SK-N-SH (cell line): ENCODE data around the gene ARL5C. TPM values are rescaled to one million over a fixed set of nuclear protein-coding genes. Genes with fewer than 3 reads are reported as not detected.

Experiments used
- CTCF ChIA-PET: fragments of 300-600, 350-600 bp; formaldehyde crosslinking; extraction: SDS; loops from one replicate; lab custom pipeline; 2021; lab: Yijun Ruan, JAX
- POLR2A ChIA-PET: fragments of 350-600 bp; sonication (Branson Sonifier 250); formaldehyde crosslinking; extraction: SDS; loops from one replicate; lab custom pipeline; 2020; ENCODE audit warnings: antibody characterized with exemption, inconsistent platforms; lab: Yijun Ruan, JAX
- DNase-seq: peaks from one replicate; pipeline ENCODE4 v3.0.0; 2012
- H2AFZ ChIP-seq: fragments of 200-600 bp; sonication (generic); 2 replicates; pipeline ENCODE4 v1.8.1; 2016; ENCODE audit warnings: antibody characterized with exemption, mild to moderate bottlenecking, low read depth
- H3F3A ChIP-seq: fragments of 200-600 bp; sonication (generic); replicated peaks from 2 replicates; pipeline ENCODE3; 2016; ENCODE audit warnings: antibody characterized with exemption, mild to moderate bottlenecking; ENCODE audit not compliant: insufficient read depth
- H3K27ac ChIP-seq, 2 experiments: fragments of 200-500 bp in 1 of 2; fragments of 200-600 bp in 1 of 2; sonication (Bioruptor generic) in 1 of 2; sonication (generic), shearing (Covaris generic) in 1 of 2; 2 replicates each; pipeline versions ENCODE4 v1.5.1 to v1.6.1; 2014 to 2016; ENCODE audit warnings: low read depth in 2 of 2, inconsistent platforms in 1 of 2, low read length in 1 of 2, mild to moderate bottlenecking in 1 of 2, mixed read lengths in 1 of 2
- H3K27me3 ChIP-seq: fragments of 200-600 bp; sonication (generic), shearing (Covaris generic); 2 replicates; pipeline ENCODE4 v1.6.1; 2016; ENCODE audit warnings: mixed run types; ENCODE audit not compliant: insufficient read depth
- H3K36me3 ChIP-seq, 2 experiments: fragments of 200-500 bp in 1 of 2; fragments of 200-600 bp in 1 of 2; sonication (Bioruptor generic) in 1 of 2; sonication (generic) in 1 of 2; replicated peaks in 1 of 2; 2 replicates each; pipeline versions ENCODE3 to v1.5.1; 2014 to 2016; ENCODE audit warnings: low read length in 1 of 2, mild to moderate bottlenecking in 1 of 2; ENCODE audit not compliant: insufficient read depth in 2 of 2, control insufficient read depth in 1 of 2
- H3K4me1 ChIP-seq, 2 experiments: fragments of 200-500 bp in 1 of 2; fragments of 200-600 bp in 1 of 2; sonication (Bioruptor generic) in 1 of 2; sonication (generic), shearing (Covaris generic) in 1 of 2; 2 replicates each; pipeline versions ENCODE4 v1.5.1 to v1.6.1; 2014 to 2016; ENCODE audit warnings: low read depth in 1 of 2, low read length in 1 of 2, mixed run types in 1 of 2; ENCODE audit not compliant: insufficient read depth in 2 of 2, control insufficient read depth in 1 of 2
- H3K4me2 ChIP-seq: fragments of 200-600 bp; sonication (generic), shearing (Covaris generic); 2 replicates; pipeline ENCODE4 v1.6.1; 2017; ENCODE audit warnings: mixed run types
- H3K4me3 ChIP-seq, 2 experiments: fragments of 200-500 bp in 1 of 2; fragments of 200-600 bp in 1 of 2; sonication (Bioruptor generic) in 1 of 2; sonication (generic), shearing (Covaris generic) in 1 of 2; 2 replicates each; pipeline versions ENCODE4 v1.5.1 to v1.8.1; 2014 to 2016; ENCODE audit warnings: low read depth in 2 of 2, inconsistent platforms in 1 of 2, low read length in 1 of 2, mild to moderate bottlenecking in 1 of 2, mixed read lengths in 1 of 2, moderate library complexity in 1 of 2
- H3K79me2 ChIP-seq: fragments of 200-600 bp; sonication (generic); 2 replicates; pipeline ENCODE4 v1.8.1; 2017; ENCODE audit warnings: mild to moderate bottlenecking; ENCODE audit not compliant: insufficient read depth
- H3K9ac ChIP-seq: fragments of 200-600 bp; sonication (generic); 2 replicates; pipeline ENCODE4 v1.6.1; 2017; ENCODE audit warnings: mixed run types
- H3K9me2 ChIP-seq: fragments of 200-600 bp; sonication (generic); 2 replicates; pipeline ENCODE4 v1.6.1; 2017; ENCODE audit warnings: mixed run types
- H3K9me3 ChIP-seq: fragments of 200-600 bp; sonication (generic); 2 replicates; pipeline ENCODE4 v1.6.1; 2017; ENCODE audit warnings: mixed run types, mild to moderate bottlenecking, moderate library complexity
- H4K20me1 ChIP-seq: fragments of 200-600 bp; sonication (generic); 2 replicates; pipeline ENCODE4 v1.6.1; 2017; ENCODE audit warnings: mild to moderate bottlenecking, mixed run types; ENCODE audit not compliant: insufficient read depth
- EP300 ChIP-seq, 2 experiments: IDR thresholded peaks; 2 replicates each; pipeline versions ENCODE4 v1.4.0 to v1.6.1; 2012; ENCODE audit warnings: borderline replicate concordance in 1 of 2, low read depth in 1 of 2, low read length in 1 of 2
- FOSL2 ChIP-seq: IDR thresholded peaks from 2 replicates; pipeline ENCODE4 v1.4.0; 2012; ENCODE audit warnings: low read depth, mild to moderate bottlenecking, moderate library complexity, borderline replicate concordance
- NFIC ChIP-seq: IDR thresholded peaks from 2 replicates; pipeline ENCODE4 v1.4.0; 2012; ENCODE audit warnings: borderline replicate concordance
- RAD21 ChIP-seq: IDR thresholded peaks from 2 replicates; pipeline ENCODE4 v1.6.1; 2012; ENCODE audit warnings: mild to moderate bottlenecking, low read length
- RXRA ChIP-seq: IDR thresholded peaks from 2 replicates; pipeline ENCODE4 v1.4.0; 2012; ENCODE audit warnings: low read depth, mild to moderate bottlenecking, borderline replicate concordance
- SIN3A ChIP-seq: IDR thresholded peaks from 2 replicates; pipeline ENCODE4 v1.6.1; 2012; ENCODE audit warnings: low read depth, mild to moderate bottlenecking, low read length, moderate library complexity, borderline replicate concordance
- TEAD4 ChIP-seq: IDR thresholded peaks from 2 replicates; pipeline ENCODE4 v1.4.0; 2012; ENCODE audit warnings: mild to moderate bottlenecking, borderline replicate concordance; ENCODE audit not compliant: insufficient read depth
- YY1 ChIP-seq: IDR thresholded peaks from 2 replicates; pipeline ENCODE4 v1.4.0; 2012; ENCODE audit warnings: low read depth, mild to moderate bottlenecking
- WGBS: methylation state at CpG from one replicate; pipeline ENCODE4 v1.1.6; 2017; ENCODE audit warnings: low lambda C conversion rate; 5-methylcytosine and 5-hydroxymethylcytosine counted together
- polyA plus RNA-seq, 3 experiments: library from polyadenylated mRNA; depleted of rRNA; stranded (reverse); fragments of >200 nt; gene quantifications; 2 replicates each; pipeline ENCODE4 v1.2.3, GENCODE V29; 2012

The ARL5C gene
- polyA plus RNA-seq, 1 of the 3 experiments (the other 2 are of a cell fraction): not detected

DNA sequence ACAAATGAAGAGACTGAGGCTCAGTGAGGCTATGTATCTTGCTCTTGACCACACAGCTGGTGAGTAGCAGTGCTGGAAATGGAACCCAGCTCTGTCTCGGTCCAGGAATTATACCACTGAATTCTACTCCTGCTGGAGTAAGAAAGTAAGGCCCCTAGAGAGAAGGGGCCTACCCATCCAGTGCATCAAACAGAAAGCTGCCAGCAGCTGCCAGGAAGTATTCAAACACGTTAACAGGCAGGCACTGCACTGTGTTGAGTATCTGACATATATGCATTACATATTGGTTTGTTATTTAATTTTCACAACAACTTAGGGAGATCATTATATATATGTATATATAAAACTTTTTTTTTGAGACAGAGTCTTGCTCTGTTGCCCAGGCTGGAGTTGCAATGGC, 4.0 kb downstream of the ARL5C start:
- H3K9me2 ChIP-seq: no peaks in the 10 kb centered on the region
- peaks cover 0 to 3% of the 10 kb centered on the region in 2 experiments; a peak in 2 of 4 replicates for H3K4me1 ChIP-seq
- DNase-seq: no peak
- no peak overlapping the region for H3K4me2 ChIP-seq
- no peak for TF ChIP-seq NFIC
- TF ChIP-seq RAD21: no peak
- no peak for TF ChIP-seq SIN3A
- TF ChIP-seq, all 33 proteins: peak for 0
- Histone ChIP-seq H4K20me1 (no peaks in the 10 kb centered on the region), H3K27me3 (no peaks in the 10 kb centered on the region), H3F3A (peaks cover 5% of the 10 kb centered on the region), H2AFZ (no peak overlapping the region), H3K36me3 (no peaks in the 10 kb centered on the region), H3K79me2 (no peaks in the 10 kb centered on the region), H3K9me3 (no peaks in the 10 kb centered on the region), H3K27ac (no peak overlapping the region), H3K4me3 (no peak overlapping the region), H3K9ac (no peak overlapping the region)
- POLR2A ChIA-PET: no interaction called here
- 74% methylated on average over 2 of the region's 2 CpGs for WGBS
- CTCF ChIA-PET: interaction anchor here (0.6 to 1.8 kb wide), 2 partner anchors 13 to 545 kb away, joined by 3 to 7 read pairs; no protein-coding TSS in a partner anchor

DNA sequence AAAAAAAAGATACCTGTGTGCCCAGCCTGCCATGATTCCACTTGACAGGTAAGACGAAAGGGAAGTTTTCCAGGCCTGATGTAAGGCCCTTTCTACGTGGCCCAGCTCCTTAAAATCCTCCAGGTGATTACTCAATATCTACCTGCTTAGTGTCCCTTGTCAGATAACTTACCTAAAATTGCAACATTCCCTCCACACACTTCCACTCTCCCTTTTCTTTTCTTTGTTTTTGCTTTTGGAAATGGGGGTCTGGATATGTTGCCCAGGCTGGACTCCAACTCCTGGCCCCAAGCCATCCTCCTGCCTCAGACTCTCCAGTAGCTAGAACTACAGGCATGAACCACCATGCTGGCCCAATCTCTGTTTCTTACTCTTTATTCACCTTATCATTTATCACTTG, 7.3 kb downstream of the ARL5C start:
- Histone ChIP-seq H3K27ac (no peak overlapping the region), H3F3A (peaks cover 5% of the 10 kb centered on the region), H3K4me2 (no peak overlapping the region), H3K27me3 (no peaks in the 10 kb centered on the region), H3K9me2 (no peaks in the 10 kb centered on the region), H2AFZ (no peak overlapping the region), H3K4me3 (no peak overlapping the region), H3K4me1 (peaks cover 0 to 2% of the 10 kb centered on the region in 2 experiments; a peak in 1 of 4 replicates), H3K9me3 (no peaks in the 10 kb centered on the region), H3K36me3 (no peaks in the 10 kb centered on the region), H3K9ac (no peak overlapping the region), H4K20me1 (no peaks in the 10 kb centered on the region), H3K79me2 (no peaks in the 10 kb centered on the region)
- no peak for DNase-seq
- ChIA-PET CTCF (interaction anchor here (1.1 to 2.4 kb wide), 4 partner anchors 16 to 175 kb away, joined by 3 to 12 read pairs (median 4); no protein-coding TSS in a partner anchor), POLR2A (no interaction called here)
- TF ChIP-seq TEAD4 (no peak), RXRA (no peak)
- 82% methylated on average over 2 of the region's 2 CpGs for WGBS

DNA sequence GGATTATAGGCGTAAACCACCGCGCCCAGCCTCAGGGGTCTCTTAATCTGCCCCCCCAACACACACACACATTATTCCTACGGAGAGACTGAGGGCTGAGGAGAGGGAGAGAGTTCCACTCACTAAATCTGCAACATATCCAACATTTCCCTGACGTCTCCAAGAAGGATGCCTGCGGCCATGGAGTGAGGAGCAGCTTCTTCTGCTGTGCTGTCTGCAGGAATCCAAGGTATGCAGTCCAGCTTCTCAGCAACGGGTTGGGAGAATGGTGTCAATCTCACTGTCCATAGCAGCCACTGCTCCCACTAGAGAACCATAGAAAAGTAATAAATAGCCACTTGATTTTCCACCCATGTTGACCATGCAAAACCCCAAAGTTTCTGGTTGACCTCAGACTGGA, 9.5 kb downstream of the ARL5C start:
- ChIA-PET CTCF (interaction anchor here (1.2 to 6.2 kb wide), 2 partner anchors 10 to 19 kb away, joined by 3 to 71 read pairs; partner anchors contain the start of gene ARL5C), POLR2A (no interaction called here)
- H3K9me3 ChIP-seq: no peaks in the 10 kb centered on the region
- no peak overlapping the region for H3K9ac ChIP-seq
- H3K36me3 ChIP-seq: no peaks in the 10 kb centered on the region
- no peaks in the 10 kb centered on the region for H3K9me2 ChIP-seq
- H3K4me3 ChIP-seq: no peak overlapping the region
- H3K79me2 ChIP-seq: no peaks in the 10 kb centered on the region
- H3K4me1 ChIP-seq: peaks cover 0 to 17% of the 10 kb centered on the region in 2 experiments; a peak in 1 of 4 replicates
- no peak overlapping the region for H2AFZ ChIP-seq
- no peaks in the 10 kb centered on the region for H4K20me1 ChIP-seq
- no peak overlapping the region for H3K4me2 ChIP-seq
- H3K27me3 ChIP-seq: no peaks in the 10 kb centered on the region
- TF ChIP-seq EP300 (IDR thresholded peaks at IDR 0.05; ENCODE audit: borderline replicate concordance in 1 of 2, low read depth in 1 of 2, low read length in 1 of 2) (no peak), NFIC (no peak), FOSL2 (no peak), YY1 (no peak)
- no peak for DNase-seq
- peaks cover 12% of the 10 kb centered on the region for H3F3A ChIP-seq
- no peak overlapping the region for H3K27ac ChIP-seq
- WGBS: 78% methylated on average over 7 of the region's 7 CpGs
